ENCODE results near the gene CNOT6. TPM values are rescaled to one million over a fixed set of nuclear protein-coding genes. Genes with fewer than 3 reads are reported as not detected.
A peak's percentile ranks its signal among the peaks of the same experiment; 100 is the strongest.
"Not testable (repeated sequence)": the region's sequence is repeated elsewhere in the genome, so short reads cannot be mapped to it uniquely, and the experiment has no call there.

CNOT6 gene
- total RNA-seq (2014; rRNA removed; shearing (Covaris generic); ENCODE audit: low replicate concordance), result 11.4 and 12.5 TPM in 2 replicates

DNA sequence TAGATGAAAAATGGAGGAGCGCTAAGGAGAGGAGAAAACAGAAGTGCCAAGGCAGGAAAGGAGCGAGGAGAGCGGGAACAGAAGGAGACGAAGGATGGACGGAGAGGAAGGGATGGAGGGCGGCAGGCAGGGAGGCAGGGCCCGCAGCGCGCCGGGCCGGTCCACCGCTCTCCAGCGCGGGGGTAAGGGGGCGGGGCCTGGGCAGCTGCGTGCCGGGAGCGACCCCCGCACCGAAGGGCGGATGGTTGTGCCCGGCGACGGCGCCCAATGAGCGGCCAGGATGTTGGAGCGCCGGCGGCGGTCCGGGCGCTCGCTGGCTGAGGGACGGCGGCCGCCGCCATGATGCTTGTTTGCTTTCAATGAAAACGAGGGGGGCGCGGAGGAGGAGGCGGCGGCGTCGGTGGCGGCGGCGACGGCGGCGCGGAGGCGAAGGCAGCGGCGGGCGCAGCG, at the start of gene CNOT6:
Gene CNOT6 (plus strand): TSS at position 320 of the 450 bp plus-strand sequence. CDS start 34,898 bp downstream, outside the sequence.
- no peaks in the 10 kb centered on the region for H3K27me3 ChIP-seq
- H3K9me3 ChIP-seq, result no peaks in the 10 kb centered on the region
- H3K36me3 ChIP-seq, result peaks cover 35% of the 10 kb centered on the region
- H3K4me3 ChIP-seq, result peak within 1 kb of the TSS; percentile 94
- peak; percentile 98 for DNase-seq

DNA sequence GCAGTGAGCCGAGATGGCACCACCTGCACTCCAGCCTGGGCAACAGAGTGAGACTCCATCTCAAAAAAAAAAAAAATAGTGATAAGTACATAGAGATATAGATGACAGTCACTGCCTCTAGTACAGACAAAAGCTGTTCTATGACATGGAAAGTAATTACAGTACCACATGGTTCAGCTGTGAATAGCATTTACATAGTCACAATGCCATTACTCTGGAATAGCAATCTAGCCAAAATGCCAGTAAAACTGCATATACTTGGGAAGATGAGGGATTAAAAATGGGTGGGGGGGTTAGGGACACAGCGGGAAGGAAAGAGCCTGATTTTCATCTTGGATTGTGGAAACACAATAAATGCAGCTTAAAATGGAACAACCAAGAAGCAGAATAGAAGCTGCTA, 39.4 kb upstream of the CNOT6 start:
- H3K27me3 ChIP-seq, result peaks cover 14% of the 10 kb centered on the region; the same call in 1 of the 2 replicates
- H3K36me3 ChIP-seq, result no peaks in the 10 kb centered on the region
- no peak overlapping the region for H3K4me3 ChIP-seq
- peaks cover 6% of the 10 kb centered on the region for H3K9me3 ChIP-seq
- DNase-seq, result no peak

DNA sequence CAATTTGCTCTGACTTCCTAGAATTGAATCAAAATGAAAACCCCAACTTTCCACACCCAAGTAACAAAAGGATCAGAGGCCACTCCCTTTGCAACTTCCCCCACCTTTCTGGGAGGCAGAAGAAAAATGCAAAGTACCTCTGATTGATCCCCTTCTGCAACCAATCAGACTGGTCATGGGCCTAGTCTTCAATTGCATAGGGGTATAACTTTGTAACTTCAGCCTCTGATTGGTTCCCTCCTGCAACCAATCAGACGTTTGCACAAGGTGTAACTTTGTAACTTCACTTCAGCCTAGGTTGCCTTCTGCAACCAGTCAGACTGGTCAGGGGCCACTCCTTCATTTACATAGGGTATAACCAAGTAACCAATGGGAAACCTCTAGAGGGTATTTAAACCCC, 38.3 kb upstream of the CNOT6 start:
- Histone ChIP-seq H3K9me3 (peaks cover 6% of the 10 kb centered on the region), H3K4me3 (no peak overlapping the region)
- no peak for DNase-seq

DNA sequence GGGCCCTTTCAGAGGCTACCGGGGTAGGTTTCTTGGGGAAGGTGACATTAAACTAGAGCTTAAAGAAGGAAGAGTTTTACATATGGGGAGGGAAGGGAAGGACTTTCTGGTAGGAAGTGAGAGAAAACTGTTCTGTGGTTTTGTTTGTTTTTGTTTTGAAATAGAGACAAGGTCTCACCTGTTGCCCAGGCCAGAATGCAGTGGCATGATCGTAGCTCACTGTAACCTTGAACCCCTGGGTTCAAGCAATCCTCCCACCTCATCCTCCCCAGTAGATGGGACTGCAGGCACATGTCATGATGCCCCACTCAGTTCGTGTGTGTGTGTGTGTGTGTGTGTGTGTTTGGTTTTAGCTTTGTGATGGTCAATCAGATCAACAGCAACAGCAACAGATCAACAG, 37.4 kb upstream of the CNOT6 start:
- H3K36me3 ChIP-seq, result no peaks in the 10 kb centered on the region

More for the DNA sequence above, 38.3 kb upstream of the CNOT6 start:
- peaks cover 9% of the 10 kb centered on the region; the same call in 1 of the 2 replicates for H3K27me3 ChIP-seq
- no peaks in the 10 kb centered on the region for H3K36me3 ChIP-seq

DNA sequence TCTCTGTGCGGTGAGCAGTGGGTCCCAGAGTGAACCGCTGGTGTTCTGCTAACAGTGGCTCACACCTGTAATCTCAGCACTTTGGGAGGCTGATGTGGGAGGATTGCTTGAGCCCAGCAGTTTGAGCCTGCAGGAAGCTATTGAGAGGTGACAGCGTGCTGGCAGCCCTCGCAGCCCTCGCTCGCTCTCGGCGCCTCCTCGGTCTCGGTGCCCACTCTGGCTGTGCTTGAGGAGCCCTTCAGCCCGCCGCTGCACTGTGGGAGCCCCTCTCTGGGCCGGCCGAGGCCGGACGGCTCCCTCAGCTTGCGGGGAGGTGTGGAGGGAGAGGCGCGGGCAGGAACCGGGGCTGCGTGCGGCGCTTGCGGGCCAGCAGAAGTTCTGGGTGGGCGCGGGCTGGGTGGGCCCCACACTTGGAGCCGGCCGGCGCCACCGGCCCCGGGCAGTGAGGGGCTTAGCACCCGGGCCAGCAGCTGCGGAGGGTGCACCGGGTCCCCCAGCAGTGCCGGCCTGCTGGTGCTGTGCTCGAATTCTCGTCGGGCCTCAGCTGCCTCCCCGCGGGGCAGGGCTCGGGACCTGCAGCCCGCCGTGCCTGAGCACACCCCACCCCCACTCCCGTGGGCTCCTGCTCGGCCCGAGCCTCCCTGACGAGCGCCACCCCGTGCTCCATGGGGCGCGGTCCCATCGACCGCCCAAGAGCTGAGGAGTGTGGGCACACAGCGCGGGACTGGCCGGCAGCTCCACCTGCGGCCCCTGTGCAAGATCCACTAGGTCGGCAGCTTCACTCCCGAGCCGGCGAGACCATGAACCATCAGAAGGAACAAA, 35.1 kb upstream of the CNOT6 start:
- DNase-seq, H3K36me3 ChIP-seq, H3K4me3 ChIP-seq, H3K27me3 ChIP-seq, H3K9me3 ChIP-seq: not testable (repeated sequence)

More for the DNA sequence above, 37.4 kb upstream of the CNOT6 start:
- peaks cover 6% of the 10 kb centered on the region for H3K9me3 ChIP-seq
- H3K4me3 ChIP-seq, result no peak overlapping the region
- no peak for DNase-seq
- H3K27me3 ChIP-seq, result peaks cover 5% of the 10 kb centered on the region; the same call in 1 of the 2 replicates

DNA sequence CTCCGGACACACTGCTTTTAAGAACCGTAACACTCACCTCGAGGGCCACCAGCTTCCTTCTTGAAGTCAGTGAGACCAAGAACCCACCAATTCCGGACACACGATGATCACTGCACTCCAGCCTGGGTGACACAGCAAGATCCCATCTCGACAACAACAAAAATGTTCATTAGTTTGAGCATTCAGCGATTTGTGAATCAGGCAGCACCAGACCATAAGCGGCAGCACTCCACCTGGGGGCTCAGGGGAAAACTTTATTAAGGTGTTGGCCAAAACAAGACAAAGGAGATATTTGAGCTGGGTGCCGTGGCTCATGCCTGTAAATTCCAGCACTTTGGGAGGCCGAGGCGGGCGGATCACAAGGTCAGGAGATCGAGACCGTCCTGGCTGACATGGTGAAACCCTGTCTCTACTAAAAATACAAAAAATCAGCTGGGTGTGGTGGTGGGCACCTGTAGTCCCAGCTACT, 34.5 kb upstream of the CNOT6 start:
- not testable (repeated sequence) for H3K4me3 ChIP-seq, H3K9me3 ChIP-seq, H3K36me3 ChIP-seq, H3K27me3 ChIP-seq, DNase-seq

DNA sequence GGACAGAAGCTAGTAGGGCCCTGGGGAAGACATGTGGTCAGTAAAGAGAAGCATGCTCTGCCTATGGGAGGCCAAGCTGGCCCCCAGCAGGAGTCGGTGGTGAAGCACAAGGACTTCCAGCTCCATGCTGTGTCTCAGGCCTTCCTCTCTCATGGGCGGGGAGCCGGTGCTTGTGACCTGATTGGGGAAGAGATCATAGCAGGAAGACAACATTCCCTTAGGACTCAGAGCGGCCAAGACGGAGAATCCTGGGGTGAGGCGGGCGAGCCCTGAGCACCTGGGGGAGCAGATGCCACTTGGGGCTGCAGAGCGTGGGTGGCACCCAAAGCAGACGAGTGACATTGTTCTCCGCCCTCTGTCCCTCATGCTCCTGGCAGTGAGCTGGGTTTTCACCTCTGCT, 33.3 kb upstream of the CNOT6 start:
- Histone ChIP-seq H3K36me3 (no peaks in the 10 kb centered on the region), H3K27me3 (no peaks in the 10 kb centered on the region), H3K4me3 (no peak overlapping the region), H3K9me3 (peaks cover 5% of the 10 kb centered on the region)
- no peak for DNase-seq

DNA sequence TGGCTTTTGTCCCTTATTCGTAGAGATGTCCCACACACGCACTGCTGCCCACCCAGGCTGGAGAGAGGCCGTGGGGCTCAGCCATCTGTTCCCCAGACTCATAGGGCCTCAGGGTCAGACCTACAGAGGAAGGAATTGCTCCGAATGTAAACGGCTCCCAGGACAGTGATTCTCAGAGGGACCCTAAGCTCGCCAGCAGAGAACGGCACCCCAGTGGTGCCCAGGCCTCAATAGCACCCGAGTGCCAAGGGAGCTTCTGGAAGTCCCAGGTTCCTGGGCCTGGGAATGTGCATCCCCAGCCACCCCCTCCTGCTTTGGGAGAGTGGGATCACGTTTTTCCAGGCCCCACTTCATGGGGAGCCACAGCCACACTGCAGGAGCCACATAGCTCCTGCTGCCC, 32.9 kb upstream of the CNOT6 start:
- DNase-seq, result no peak
- H3K9me3 ChIP-seq, result peaks cover 5% of the 10 kb centered on the region
- H3K36me3 ChIP-seq, result no peaks in the 10 kb centered on the region
- no peak overlapping the region for H3K4me3 ChIP-seq
- no peaks in the 10 kb centered on the region for H3K27me3 ChIP-seq

DNA sequence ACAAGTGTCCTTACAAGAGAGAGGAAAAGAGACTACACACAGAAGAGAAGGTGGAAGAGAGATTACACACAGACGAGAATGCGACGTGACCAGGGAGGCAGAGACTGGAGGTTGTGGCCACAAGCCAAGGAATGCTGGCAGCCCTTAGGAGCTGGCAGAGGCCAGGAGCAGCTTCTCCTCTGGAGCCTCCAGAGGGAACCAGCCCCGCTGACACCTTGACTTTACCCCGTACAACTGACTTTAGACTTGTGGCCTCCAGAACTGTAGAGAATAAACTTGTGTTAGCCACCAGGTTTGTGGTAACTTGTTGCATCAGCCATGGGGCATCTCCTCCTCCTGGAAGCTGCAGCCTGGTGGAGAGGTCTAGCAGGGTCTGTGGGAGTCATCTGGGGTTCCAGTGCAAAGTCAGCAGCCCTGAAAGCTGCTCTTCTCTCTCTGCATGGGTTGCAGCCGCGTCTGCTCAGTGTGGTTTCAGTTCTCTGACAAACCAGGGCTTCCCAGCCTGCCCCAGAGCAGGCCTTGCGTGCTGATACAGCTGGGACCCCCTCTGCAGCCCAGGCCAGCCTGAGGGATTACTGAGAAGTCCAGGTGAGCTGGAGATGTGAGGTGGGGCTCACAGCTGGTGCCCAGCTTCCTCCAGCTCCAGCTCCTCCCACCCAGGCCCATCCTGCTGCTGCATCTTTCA, 30.8 kb upstream of the CNOT6 start:
- Histone ChIP-seq H3K36me3 (no peaks in the 10 kb centered on the region), H3K4me3 (no peak overlapping the region), H3K27me3 (no peaks in the 10 kb centered on the region), H3K9me3 (peaks cover 5% of the 10 kb centered on the region)
- DNase-seq, result peak; percentile 51

DNA sequence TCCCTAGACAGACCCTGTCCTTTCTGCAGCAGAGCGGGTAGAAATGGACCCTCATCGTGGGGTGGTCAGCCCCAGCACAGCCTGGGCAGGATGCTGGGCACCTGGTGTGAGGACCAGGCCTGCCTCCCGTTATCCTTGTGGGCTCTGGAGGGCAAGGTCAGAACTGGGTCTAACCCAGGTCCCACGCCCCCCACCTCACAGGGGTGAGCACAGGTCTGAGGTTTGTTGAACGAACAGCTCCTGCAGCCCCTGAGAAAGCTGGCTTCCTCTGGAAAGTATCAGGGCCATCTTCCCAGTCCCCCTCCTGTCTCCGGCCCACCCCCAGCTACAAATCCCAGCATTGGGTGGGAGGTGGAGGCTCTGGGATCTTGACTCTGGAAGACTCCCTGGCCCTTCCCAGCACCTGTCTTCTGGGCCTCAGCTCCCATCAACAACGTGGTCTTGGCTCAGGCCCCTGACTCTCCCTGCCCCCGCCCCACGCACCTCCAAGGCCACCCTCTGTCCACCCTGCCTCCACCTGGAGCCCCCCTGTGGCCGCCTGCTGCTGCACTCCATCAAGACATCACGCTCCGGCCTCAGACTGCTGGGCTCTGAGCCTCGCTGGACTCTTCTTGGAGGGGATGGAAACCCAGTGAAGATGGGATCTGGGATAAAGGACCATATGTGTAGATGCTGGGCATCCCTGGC, 30.1 kb upstream of the CNOT6 start:
- no peak for DNase-seq
- Histone ChIP-seq H3K36me3 (no peaks in the 10 kb centered on the region), H3K4me3 (no peak overlapping the region), H3K9me3 (peaks cover 5% of the 10 kb centered on the region), H3K27me3 (no peaks in the 10 kb centered on the region)

DNA sequence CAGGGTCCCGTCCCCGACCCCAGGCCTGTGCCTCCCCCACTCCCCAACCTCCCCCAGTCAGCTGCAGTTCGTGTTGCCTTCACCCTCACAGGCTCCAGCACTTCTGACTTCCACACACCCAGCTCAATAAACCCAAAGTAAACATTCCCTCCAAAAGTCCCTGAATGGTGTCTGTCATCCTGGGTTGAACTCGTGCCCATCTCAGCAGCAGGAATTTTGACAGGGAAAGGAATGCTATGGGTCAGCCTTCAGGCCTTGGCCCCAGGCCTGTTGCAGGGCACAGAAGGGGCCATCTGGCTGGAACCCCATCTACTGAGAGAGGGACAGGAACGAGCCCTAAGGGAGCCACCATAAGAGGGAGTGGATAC, 29.6 kb upstream of the CNOT6 start:
- DNase-seq, result no peak
- Histone ChIP-seq H3K9me3 (peaks cover 5% of the 10 kb centered on the region), H3K36me3 (no peaks in the 10 kb centered on the region), H3K27me3 (no peaks in the 10 kb centered on the region), H3K4me3 (no peak overlapping the region)

DNA sequence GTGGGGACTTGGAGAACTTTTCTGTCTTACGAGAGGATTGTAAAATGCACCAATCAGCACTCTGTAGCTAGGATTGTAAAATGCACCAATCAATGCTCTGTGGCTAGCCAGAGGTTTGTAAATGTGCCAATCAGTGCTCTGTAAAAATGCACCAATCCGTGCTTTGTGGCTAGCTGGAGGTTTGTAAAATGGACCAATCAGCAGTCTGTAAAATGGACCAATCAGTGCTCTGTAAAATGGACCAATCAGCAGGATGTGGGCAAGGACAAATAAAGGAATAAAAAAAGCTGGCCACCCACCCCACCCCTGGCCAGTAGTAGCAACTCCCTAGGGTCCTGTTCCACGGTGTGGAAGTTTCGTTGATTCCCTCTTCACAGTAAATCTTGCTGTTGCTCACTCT, 29.1 kb upstream of the CNOT6 start:
- not testable (repeated sequence) for H3K4me3 ChIP-seq, DNase-seq, H3K9me3 ChIP-seq, H3K36me3 ChIP-seq, H3K27me3 ChIP-seq

DNA sequence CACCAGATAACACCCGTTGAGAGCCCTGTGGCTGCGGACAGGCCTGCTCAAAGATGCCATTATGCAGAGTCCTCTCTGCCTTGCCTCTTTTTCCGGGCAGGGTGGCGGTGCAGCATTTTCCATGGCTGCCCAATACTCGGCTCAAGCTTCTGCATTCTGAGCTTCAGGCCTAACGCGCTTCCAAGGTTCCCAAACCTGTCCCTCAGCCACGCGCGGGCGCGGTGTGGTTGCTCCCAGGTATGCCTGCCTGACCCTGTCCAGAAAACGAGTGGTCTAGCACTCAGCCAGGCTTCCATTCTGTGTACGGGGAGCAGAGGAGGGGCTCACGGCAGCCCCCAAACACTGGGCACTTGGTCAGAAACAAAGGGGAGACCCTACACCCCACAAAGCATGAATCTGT, 27.9 kb upstream of the CNOT6 start:
- DNase-seq, result no peak
- H3K36me3 ChIP-seq, result no peaks in the 10 kb centered on the region
- H3K9me3 ChIP-seq, result peaks cover 5% of the 10 kb centered on the region
- peaks cover 5% of the 10 kb centered on the region for H3K27me3 ChIP-seq
- H3K4me3 ChIP-seq, result no peak overlapping the region

DNA sequence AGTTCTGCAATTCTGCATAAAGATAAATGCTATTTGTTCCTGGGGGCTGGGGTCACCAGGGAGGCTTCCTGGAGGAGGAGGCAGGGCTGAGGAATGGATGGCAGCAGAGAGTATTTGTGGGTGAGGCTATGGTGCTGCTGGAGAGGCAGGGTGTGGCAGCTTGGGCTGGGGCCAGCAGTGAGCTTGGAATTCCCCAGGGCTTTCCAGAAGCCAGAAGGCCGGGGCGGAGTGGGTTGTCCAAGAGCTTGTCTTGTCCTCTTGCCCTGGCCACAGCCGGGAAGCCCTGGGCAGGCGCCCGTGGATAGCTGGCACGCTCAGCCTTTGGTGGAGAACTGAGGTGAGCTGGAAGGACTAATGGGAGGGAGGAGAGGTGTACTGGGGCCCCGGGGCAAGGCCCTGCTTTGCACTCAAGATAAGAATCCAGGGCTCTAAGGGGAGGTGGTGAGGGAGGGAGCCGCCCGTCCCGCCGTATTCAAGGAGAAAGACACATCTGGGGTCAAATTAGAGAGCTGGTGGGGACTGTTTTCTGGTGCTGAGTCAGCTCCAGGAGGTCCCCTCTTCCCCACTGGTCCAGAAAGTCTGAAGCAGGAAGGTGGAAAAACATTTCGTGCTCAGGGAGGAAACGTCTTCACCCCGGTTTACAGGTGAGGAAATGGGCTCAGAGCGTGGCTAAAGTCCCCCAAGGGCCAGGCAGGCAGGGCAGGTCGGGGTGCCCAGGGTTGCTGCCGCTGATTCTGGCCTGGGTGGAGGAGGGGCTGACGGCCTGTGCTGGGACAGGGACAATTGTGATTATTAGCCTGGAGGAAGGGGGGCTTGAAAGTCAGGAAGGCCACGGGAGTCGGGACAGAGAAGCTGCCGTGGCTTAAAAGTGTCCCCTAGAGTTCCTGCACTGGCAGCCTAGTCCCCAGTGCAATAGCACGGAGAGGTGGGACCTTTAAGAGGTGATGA, 26.9 kb upstream of the CNOT6 start:
- Histone ChIP-seq H3K36me3 (no peaks in the 10 kb centered on the region), H3K27me3 (peaks cover 5% of the 10 kb centered on the region), H3K4me3 (no peak overlapping the region), H3K9me3 (peaks cover 5% of the 10 kb centered on the region)
- peak; percentile 89 for DNase-seq

DNA sequence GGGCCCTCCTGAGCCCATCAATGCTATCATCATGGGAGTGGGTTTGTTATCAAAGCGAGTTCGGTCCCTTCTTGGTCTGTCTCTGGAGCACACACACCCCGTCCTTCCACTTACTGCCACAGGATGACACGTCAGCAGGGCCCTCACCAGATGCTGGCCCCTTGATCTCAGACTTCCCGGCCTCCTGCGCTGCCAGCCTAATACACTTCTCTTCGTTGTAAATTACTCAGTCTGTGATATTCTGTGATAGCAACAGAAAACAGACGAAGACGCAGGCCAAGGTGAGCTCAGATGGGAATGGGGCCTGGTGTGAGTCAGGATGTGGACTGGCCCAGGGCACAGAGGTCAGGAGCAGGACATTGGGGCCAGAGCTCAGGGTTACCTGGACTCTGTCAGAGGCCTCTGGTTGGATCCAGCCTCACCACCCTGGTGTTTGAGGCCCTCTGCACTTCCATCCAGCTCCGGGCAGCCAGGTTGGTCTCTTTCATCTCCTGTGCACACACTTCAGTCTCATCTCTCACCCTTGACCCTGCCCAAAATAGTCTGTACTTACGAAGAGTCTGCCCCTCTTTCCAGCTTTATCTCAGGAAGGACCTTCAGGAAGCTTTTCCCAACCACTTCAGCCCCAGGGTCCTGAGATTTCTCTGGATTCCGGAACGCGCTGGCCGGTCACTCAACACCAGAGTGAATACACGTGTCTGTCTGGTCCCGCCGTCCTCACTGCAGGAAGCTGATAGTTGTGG, 26.0 kb upstream of the CNOT6 start:
- DNase-seq, result no peak
- peaks cover 5% of the 10 kb centered on the region for H3K9me3 ChIP-seq
- H3K36me3 ChIP-seq, result no peaks in the 10 kb centered on the region
- H3K27me3 ChIP-seq, result peaks cover 5% of the 10 kb centered on the region
- no peak overlapping the region for H3K4me3 ChIP-seq
